Measurements from ENCODE around the gene DES.
A peak's percentile ranks its signal among the peaks of the same experiment; 100 is the strongest.

Gene DES

DNA sequence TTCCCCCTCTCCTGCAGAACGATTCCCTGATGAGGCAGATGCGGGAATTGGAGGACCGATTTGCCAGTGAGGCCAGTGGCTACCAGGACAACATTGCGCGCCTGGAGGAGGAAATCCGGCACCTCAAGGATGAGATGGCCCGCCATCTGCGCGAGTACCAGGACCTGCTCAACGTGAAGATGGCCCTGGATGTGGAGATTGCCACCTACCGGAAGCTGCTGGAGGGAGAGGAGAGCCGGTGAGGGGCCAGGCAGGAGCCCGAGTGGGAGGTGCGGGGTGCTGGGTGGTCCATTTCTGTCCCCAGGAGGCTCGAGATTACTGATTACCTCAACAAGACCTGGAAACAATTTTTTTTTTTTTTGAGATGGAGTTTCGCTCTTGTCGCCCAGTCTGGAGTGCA is 3.1 kb downstream of the DES start:
- DNase-seq, result no peak

DNA sequence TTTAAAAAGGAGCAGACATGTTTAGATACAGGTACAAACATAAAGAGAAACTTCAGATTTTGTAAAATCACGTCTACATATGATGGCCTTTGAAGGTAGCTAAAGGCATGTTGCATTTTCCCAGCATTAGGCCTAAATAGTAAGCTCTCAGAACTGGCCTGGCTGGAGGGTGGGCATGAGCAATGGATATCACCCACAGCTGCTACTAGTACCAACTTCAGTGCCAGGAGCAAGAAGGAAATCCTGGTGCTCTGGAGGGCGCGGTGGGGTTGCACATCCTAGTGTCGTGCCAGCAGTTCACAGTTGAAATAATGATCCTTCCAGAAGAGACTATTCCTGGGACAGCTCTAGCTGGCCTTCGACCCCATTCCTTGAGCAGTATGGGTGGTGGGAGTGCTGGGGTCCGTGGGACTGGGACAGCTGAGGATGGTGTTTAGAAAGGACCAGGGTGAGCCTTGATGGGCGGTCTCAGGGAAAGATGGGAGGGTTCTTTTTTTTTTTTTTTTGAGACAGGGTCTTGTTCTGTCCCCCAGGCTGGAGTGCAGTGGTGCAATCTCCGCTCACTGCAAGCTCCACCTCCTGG is 4.9 kb downstream of the DES start:
- no peak for DNase-seq

DNA sequence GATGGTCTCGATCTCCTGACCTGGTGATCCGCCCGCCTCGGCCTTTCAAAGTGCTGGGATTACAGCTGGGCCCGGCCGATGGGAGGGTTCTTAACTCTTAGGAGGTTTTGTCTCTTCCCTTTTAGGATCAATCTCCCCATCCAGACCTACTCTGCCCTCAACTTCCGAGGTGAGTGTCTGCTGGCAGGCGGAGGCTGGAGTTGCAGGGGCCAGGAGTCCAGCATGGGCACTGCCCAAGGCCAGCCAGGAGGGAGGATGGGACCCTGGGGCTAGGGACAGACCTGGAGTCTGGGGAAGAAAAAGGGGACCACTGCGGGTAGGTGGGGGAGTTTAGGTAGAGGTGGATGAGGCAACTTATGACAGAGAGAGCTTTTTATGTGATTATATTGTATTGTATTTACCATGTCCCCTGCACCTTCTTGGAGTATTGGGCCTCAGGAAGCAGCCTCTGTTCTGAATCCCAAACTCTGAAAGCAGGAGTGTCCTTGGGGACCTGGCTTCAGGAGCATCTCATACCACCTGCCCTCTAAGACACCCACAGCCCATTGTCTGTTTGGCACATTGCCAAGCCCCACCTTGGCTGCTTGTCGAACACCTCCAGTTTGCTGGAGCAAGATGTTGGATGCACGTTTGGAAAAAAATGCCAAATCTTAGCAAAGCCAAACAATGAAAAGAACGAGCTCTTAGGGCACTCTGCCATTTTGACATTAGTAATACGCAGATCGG is 5.6 kb downstream of the DES start:
- no peak for DNase-seq

DNA sequence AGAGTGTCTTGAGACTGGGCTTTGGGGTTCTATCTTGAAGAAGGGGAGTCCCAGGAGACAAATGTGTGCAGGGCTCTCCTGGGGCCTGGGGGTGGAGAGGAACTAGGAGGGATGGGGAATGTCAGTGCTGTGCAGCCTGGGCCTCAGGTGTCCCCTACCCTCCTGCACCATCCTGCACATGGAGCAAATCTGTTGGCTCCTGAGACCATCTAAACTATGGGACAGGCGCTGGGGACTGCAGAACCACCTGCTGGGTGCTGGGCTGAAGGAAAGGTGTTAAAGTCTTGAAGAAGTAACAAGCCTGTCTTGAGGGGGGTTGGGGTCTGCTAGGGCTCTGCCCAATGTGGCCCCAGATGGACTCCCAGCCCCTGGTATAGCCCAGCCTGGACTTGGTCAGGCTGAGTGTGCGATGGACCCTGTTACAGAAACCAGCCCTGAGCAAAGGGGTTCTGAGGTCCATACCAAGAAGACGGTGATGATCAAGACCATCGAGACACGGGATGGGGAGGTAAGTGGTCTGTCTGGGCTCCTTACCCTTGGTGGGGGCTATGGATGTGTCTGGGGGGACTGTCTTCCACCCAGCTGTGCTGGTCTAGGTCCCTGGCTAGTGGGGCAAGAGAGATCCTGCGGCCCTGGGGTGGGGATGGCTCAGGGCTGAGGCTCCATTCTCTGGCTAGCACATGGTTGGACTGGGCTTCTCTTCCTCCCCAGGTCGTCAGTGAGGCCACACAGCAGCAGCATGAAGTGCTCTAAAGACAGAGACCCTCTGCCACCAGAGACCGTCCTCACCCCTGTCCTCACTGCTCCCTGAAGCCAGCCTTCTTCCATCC is 7.3 kb downstream of the DES start:
- no peak for DNase-seq

DNA sequence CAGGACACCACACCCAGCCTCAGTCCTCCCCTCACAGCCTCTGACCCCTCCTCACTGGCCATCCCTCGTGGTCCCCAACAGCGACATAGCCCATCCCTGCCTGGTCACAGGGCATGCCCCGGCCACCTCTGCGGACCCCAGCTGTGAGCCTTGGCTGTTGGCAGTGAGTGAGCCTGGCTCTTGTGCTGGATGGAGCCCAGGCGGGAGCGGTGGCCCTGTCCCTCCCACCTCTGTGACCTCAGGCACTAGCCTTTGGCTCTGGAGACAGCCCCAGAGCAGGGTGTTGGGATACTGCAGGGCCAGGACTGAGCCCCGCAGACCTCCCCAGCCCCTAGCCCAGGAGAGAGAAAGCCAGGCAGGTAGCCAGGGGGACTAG is 7.9 kb downstream of the DES start:
- DNase-seq, result no peak

DNA sequence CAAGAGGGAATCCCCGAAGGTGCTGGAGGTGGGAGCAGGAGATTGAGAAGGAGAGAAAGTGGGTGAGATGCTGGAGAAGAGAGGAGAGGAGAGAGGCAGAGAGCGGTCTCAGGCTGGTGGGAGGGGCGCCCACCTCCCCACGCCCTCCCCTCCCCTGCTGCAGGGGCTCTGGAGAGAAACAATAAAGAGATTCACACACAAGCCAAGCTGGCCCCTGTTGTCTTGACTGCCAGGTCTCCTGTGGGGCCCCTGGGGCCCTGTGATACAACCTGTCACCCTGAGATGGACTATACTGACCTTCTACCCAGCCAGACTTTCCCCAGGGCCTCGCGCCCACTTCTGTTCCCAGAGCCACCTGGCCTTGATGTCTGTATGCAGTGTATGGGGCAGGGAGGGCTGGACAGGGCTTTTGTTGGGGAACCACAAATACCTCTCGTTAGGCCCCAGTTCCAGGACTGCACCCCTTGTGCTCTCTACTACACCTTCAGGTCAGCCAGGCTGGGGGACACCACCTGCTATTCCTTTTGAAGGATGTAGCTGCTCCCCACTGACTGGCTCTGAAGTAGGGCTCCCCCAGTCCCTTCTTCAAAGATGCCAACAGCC is 8.5 kb downstream of the DES start:
- no peak for DNase-seq

DNA sequence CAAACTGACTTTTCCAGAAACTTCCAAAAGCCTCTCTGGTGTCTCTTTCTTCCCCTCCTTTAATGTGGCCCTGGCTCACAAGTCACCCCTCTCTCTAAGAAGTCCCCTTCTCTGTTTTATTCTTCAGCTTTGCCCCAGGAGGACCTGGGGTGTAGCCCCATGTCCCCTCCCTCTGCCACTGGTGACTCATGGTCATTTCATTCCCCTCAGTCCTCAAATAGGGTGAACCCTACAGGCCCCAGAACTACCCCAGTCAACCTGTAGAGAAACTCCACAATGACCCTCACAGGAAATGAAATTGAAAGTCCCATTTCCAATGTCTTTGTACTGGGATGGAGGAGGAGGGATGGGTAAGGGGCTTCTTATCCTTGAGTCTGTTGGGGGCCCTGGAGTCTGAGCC is 10.3 kb downstream of the DES start:
- no peak for DNase-seq

DNA sequence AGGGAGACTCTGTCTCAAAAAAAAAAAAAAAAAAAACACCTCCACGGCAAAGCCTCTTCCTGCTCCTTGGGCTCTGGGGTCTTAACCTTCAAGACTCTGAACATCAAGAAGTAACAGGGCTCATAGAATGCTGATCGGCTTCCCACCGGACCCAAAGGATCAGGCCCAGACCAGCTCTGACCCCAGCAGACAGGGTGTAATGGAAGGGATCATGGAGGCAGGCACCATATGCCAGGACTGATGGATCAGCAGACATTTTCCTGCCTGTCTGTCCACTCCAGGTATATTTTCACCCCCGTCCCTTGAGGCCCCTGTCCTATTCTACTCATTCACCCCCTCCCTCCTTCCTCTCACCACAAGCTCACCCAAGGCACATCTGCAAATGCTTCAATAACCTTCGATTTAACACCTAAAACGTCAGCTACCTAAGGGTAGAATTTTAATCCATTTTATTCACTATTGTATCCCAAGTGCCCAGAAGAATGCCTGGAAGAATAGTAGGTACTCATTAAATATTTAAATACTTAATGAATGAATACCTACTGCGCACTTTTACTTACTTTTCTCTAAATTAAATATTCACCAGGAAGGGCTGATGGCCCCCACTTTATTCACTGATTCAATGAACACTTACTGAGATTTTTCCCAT is 11.9 kb downstream of the DES start:
- DNase-seq, result no peak

DNA sequence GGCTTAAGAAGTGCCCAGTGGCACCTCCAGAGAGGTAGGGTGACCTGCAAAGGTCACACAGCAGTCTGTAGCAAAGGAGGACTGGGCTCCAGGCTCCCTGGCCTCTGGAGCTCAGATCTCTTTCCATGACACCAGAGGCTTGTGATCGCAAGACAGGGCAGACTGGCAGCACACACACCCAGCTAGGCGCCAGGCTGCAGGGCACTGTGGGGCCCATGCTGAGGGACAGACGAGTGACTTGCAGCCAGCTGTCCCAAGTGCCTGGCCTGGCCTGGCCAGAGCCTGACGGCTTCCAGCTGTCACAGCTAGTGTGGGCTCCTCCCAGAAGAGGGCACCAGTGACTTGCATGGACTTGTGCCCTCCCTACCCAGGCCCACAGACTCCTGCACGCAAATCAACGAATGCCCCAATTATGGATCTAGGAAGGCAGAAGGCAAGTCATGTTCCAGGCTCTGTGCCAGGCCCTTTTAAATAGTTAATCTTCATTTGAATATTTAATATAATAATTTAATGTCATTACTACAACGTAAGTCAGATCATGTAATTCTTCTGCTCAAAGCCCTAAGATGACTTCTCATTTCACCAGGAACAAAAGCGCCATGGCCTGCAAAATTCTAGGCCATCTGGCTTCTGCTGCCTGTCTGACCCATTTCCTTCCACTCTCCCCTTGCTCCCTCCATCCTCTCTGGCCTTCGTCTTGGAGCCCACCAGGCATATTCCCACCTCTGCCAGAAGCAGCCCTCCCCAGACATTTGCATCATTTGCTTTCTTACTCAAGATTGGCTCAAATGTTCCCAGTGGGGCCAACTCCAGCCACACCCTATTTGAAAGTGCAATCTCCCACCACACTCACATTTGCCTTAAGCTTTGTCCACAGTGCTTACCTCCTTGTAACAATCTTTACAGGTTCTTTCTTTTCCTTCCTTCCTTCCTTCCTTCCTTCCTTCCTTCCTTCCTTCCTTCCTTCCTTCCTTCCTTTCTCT is 12.7 kb downstream of the DES start:
- no peak for DNase-seq

DNA sequence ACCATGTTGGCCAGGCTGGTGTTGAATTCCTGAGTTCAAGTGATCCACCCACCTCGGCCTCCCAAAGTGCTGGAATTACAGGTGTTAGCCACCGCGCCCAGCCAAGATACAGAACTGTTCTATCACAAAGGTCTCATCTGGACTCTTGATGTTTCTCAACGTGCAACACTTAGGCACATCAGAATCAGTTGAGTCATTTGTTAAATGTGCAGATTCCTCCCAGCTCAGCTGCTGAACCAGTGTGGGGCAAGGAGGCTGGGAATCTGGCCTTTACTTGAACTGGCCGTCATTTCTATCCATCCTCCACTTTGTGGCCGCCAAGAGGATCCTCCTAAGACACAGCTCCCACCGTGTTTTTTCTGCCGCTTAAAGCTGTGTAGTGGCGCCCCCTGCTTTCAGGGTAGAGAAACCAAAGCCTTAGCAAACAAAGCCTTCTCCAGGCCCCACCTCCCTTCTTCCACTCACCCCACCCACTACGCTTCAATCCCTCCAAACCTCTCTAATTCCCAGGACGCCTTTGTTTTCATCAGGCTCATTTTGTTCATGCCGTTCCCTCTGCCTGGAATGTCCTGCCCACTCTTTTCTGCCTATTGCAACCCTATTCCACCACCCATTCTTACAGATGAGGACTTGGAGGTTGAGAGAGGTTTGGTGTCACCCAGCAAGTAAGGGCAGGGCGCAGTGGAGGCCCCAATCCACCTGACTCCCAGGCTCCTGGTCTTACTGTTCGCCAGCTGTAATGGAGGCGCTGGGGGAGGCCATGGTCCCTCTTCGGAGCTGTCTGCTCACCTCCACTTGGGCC is 15.7 kb downstream of the DES start:
- DNase-seq, result peak in 2 of 5 donors; percentile 8 to 18

DNA sequence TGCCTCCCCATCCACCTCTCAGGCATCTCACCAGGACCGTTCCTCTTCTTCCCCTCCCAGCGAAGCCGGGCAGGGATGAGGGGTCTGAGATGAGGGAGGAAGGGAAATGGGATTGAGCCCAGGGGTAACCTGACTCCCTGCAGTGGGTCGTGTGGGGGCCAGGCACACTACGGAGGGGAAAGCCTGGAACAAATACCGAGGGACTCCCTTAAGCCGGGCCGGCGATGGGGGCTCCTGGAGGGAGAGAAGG is 16.2 kb downstream of the DES start:
- DNase-seq, result no peak

DNA sequence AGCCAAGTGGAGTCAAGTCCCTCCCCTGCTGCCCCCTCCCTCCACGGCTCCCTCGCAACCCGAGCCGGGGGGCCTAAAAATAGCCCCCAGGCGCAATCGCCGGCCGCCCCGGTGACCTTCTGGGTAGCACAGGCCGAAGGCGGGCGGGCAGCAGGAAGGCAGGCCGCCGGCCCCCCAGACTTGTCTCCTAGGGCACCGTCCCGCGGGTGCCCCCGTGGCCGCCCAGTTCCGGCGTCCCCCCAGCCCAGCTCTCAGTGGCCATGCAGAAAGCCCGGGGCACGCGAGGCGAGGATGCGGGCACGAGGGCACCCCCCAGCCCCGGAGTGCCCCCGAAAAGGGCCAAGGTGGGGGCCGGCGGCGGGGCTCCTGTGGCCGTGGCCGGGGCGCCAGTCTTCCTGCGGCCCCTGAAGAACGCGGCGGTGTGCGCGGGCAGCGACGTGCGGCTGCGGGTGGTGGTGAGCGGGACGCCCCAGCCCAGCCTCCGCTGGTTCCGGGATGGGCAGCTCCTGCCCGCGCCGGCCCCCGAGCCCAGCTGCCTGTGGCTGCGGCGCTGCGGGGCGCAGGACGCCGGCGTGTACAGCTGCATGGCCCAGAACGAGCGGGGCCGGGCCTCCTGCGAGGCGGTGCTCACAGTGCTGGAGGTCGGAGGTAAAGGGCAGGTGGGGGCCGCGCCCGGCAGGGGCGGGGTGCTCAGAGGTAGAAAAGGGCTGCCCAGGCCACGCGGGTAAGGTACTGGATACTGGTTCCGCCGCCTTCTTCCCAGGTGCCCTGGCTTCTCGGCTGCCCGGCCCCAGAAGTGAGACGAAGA is 16.7 kb downstream of the DES start, which contains the start of gene SPEG:
SPEG (plus strand) TSS at position 126 of the 808 bp plus-strand sequence; CDS start at position 261, 135 bp downstream.
- no peak for DNase-seq

DNA sequence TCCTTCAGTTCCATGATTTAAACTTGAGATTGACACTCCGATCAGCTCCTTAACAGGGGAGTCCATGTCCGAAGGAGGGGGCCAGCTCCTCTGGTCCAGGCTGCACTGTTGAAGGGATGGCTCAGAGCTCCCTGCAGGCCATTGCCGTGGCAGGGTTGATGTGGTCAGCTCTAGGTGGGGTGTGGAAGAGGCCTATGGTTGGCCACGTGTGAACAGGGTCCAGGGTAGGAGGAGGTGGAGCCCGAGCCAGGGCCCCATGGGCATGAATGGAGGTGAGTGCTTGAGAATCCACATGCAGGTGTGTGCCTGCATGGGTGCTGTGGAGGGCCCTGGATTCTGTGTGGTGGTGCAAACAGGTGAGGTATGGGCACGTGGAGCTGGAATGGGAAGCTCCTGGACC is 17.5 kb downstream of the DES start:
- DNase-seq, result no peak

DNA sequence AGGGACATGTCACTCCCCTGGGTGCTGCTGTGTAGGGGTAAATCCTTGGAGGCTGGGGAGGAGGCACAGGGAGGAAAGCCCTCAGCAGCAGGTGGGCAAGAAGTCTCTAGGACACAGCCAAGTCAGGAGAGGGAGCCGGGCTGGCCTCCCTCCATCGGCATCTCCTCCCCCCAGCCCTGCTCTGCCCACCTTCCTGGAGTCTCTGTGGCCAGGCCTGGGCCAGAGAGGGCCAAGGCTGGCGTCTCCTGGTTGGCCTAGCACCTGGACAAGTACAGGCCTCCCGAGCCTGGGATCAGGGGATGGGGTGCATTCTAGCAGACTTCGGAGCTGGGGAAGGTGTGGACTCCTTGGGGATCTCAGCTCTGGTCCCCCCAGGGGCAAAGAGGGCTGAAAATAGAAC is 18.3 kb downstream of the DES start:
- DNase-seq, result no peak

DNA sequence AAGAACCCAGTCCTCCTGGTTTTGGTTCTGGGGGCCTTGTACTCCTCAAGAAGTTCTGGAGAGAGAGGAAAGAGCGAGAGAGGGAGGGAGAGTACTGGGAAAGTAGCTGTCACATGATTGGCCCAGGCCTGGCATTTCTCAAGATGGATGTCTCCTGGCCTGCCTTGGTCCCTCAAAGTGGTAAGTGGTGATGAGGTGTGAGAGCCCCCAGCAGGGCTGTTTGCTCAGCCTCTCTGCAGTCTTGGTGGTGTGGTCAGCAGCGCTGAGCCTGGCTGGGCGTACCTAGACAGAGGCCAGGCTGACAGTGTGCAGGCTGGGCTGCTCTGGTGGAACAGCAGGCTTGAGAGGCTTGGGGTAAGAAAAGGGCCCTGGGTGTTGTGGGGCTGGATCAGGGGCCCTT is 19.0 kb downstream of the DES start:
- no peak for DNase-seq

DNA sequence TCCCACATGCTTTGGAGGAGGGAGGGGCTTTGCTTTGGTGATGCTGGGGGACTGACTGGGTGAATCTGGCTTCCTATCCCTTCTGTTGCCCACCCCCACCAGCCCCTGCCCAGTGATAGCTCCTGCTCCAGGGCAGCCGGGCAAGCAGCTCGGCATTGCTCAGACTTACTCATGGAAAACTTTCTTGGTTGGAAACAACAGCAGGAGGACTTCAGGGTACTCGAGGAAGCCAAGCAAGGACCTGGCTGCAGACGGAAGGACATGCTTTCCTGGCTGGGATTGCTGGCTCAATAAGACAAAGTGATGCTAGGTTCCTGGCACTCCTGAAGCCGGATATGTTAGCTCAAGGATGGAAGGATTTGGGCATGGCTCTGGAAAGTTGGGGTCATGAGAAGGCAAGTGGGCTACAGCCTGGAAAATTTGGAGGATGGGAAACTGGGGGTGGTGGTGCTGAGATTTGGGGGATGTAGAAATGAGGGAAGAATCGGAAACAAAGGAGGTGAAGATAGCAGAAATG is 19.6 kb downstream of the DES start:
- DNase-seq, result no peak

DNA sequence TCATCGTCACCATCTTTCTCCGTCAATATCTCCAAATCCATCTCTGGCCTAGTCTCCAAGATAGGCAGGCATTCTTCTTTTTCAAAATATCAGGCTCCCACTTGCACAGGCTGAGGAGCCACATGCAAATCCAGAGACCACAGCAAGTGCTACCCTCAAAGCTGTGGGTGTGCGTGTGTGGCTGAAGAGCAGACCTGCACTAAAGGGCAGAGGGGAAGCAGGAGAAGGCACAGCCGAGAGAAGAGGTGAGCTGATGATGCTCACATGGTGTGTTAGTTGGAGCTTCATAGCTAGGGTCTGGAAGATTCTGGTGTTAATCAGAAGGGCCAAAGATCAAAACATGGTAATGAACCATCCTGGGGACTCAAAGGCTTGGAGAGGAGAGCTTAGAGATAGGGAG is 20.3 kb downstream of the DES start:
- DNase-seq, result no peak

DNA sequence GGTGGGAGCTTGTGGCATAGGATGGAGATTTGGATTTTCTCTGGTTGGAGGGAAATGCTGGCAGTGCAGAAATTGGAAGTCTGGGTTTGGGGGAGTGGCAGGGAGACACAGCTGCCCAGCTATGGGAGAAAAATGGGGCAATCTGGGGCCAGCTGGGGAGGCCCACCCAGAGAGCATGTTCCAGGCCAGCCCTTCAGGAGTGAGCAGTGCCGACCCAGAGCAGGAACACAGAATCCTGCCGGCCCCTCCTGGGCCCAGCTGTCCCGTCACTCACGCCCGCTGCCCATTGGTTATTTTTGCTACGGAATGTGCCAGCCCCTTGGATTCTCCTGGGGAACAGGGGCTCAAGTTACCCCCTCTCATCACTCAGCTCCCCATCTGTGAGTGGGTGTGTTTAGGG is 21.3 kb downstream of the DES start:
- no peak for DNase-seq

DNA sequence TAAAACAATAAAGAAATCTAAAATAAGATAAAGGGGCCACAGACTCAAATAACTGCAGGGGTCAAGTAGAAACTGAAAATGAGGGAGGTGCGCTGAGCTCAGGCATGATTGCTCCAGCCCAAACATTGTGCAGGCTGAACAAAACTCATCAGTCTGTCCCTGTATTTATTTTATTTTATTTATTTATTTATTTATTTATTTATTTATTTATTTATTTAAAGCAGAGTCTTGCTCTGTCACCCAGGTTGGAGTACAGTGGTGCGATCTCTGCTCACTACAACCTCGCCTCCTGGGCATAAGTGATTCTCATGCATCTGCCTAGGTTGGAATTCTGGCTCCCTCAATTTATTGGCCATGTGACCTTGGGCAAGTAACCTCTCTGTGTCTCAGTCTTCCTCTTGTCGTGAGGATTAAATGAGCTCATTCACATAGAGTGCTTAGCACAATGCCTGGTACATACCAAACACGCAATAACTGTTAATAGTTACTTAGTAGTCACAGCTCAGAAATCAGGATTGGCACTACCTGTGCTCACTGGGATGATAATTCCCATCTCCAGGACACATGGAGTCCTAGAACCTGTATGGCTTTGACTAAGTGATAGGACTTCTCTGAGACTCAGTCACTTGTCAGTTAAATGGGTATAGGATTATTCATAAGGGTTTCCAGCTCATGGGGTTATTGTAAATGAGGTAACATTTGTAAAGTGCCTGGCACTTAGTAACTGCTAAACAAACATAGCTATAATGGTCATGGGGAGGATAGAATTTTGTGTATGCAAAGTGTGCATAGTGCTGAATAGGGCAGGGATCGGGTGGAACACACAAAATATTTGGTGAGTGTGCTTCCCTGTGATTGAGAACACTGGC is 22.4 kb downstream of the DES start:
- no peak for DNase-seq

Data from T-helper 1 cell (primary cell).